OCI-LY7 (cell line): ENCODE measurements around the gene ARHGAP23. TPM values are rescaled to one million over a fixed set of nuclear protein-coding genes. Genes with fewer than 3 reads are reported as not detected.

Experiments
- BruUV-seq: library from RNA; stranded (reverse); fragments of 400-500 nt; replicated peaks from 2 replicates; lab custom pipeline; 2021; lab: Mats Ljungman, UMichigan
- CTCF ChIA-PET: fragments of 300-600 bp; sonication (Branson Sonifier 250); formaldehyde crosslinking; loops from one replicate; lab custom pipeline; 2022; ENCODE audit warnings: antibody characterized with exemption; ENCODE audit not compliant: unreplicated experiment; lab: Charles Lee
- POLR2A ChIA-PET: fragments of 300-600 bp; sonication (Branson Sonifier 250); formaldehyde crosslinking; loops from one replicate; lab custom pipeline; 2022; ENCODE audit warnings: antibody characterized with exemption; lab: Charles Lee
- DNase-seq: peaks from one replicate; pipeline ENCODE4 v3.0.0-alpha.2; 2015; ENCODE audit warnings: low spot score
- H2AFZ ChIP-seq: fragments of 200-600 bp; sonication (generic), shearing (Covaris generic); 2 replicates; pipeline ENCODE4 v1.6.1; 2014; ENCODE audit warnings: mild to moderate bottlenecking, antibody characterized with exemption, low read length, moderate library complexity
- H3K27ac ChIP-seq: fragments of 200-600 bp; sonication (generic); 2 replicates; pipeline ENCODE4 v1.5.1; 2014; ENCODE audit warnings: mixed run types, low read depth, mild to moderate bottlenecking, moderate library complexity, low read length, inconsistent platforms; ENCODE audit not compliant: poor library complexity, severe bottlenecking
- H3K36me3 ChIP-seq: fragments of 200-600 bp; sonication (generic); 2 replicates; pipeline ENCODE4 v1.6.1; 2014; ENCODE audit warnings: mild to moderate bottlenecking, antibody characterized with exemption, low read length, moderate library complexity, mixed read lengths; ENCODE audit not compliant: insufficient read depth
- H3K4me1 ChIP-seq: fragments of 200-600 bp; sonication (generic); 2 replicates; pipeline ENCODE4 v1.5.1; 2014; ENCODE audit warnings: mild to moderate bottlenecking, low read length; ENCODE audit not compliant: insufficient read depth, poor library complexity, severe bottlenecking
- H3K4me2 ChIP-seq: fragments of 200-600 bp; sonication (generic); 2 replicates; pipeline ENCODE4 v1.6.1; 2014; ENCODE audit warnings: mild to moderate bottlenecking, low read length
- H3K4me3 ChIP-seq: fragments of 200-600 bp; sonication (generic); 2 replicates; pipeline ENCODE4 v1.5.1; 2014; ENCODE audit warnings: mild to moderate bottlenecking, low read depth, low read length; ENCODE audit not compliant: poor library complexity, severe bottlenecking
- H3K79me2 ChIP-seq: fragments of 200-600 bp; sonication (generic); 2 replicates; pipeline ENCODE4 v1.6.1; 2016; ENCODE audit warnings: low read depth, mild to moderate bottlenecking, low read length, moderate library complexity, mixed read lengths; ENCODE audit not compliant: insufficient read depth
- H3K9me2 ChIP-seq: fragments of 200-600 bp; sonication (generic); 2 replicates; pipeline ENCODE4 v1.6.1; 2016; ENCODE audit warnings: mild to moderate bottlenecking, low read length, mixed read lengths; ENCODE audit not compliant: insufficient read depth
- H3K9me3 ChIP-seq: fragments of 200-600 bp; sonication (generic); 2 replicates; pipeline ENCODE4 v1.6.1; 2014; ENCODE audit warnings: mild to moderate bottlenecking, mixed run types, low read length, mixed read lengths
- H4K20me1 ChIP-seq: fragments of 200-600 bp; sonication (generic); 2 replicates; pipeline ENCODE4 v1.6.1; 2014; ENCODE audit warnings: mild to moderate bottlenecking, antibody characterized with exemption, low read length, moderate library complexity, mixed read lengths; ENCODE audit not compliant: insufficient read depth
- EZH2phosphoT487 ChIP-seq: fragments of 200-600 bp; sonication (generic); IDR thresholded peaks from 2 replicates; pipeline ENCODE4 v1.6.1; 2018; ENCODE audit warnings: low read depth, borderline replicate concordance, mild to moderate bottlenecking, mixed run types, antibody characterized with exemption, low read length, moderate library complexity, mixed read lengths
- intact Hi-C: fragments of 100-400 bp; cut with micrococcal nuclease; formaldehyde crosslinking; loops from one replicate; pipeline ENCODE4 v1.10.0; 2022; ENCODE audit not compliant: unreplicated experiment
- total RNA-seq, 2 experiments: library from RNA; depleted of rRNA in 1 of 2; stranded (reverse); fragments of >200 nt in 1 of 2; shearing (Covaris generic) in 1 of 2; gene quantifications; 2 replicates each; pipeline ENCODE4 v1.2.3, GENCODE V29; 2014 to 2022
- TF ChIP-seq, protein P1 (sequence below): fragments of 200-600 bp; sonication (generic); conservative IDR thresholded peaks from 2 replicates; pipeline ENCODE4 v1.5.1; 2014; ENCODE audit warnings: mild to moderate bottlenecking, antibody characterized with exemption, low read length, moderate library complexity, mixed read lengths

The ARHGAP23 gene
- total RNA-seq, 2 experiments from 2014 or later, result 16.3 to 18.6 TPM

DNA sequence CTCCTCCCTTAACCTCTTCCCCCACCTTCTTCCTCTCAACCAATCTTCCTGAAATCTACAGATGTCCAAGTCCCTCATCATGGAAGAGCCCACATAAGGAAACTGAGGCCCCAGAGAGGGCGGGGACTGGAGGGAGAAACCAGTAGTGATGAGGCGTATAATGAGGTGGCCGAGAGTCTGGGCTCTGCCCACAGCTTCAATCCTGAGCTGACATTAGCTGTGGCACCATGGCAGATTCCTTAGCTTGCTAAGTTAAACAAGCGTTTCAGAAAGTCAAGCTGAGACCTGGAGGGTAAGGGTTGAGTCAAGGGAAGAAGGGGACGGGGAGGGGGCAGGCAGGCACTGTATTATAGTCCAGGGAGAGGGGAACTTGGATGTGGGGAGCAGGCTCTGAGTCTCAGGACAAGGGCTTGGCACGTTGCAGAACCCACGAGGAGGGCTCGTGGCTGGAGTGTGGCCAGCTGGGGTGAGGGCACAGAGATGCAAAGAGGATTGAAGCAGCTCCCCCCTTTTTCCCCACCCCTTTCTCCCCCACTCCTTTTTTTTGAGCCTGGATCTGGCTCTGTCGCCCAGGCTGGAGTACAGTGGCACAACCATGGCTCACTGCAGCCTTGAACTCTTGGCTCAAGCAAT, 13.3 kb downstream of the ARHGAP23 start:
- H3K4me3 ChIP-seq, result no peak overlapping the region
- H3K9me2 ChIP-seq, result no peaks in the 10 kb centered on the region
- peaks cover 24% of the 10 kb centered on the region for H3K4me1 ChIP-seq
- H4K20me1 ChIP-seq, result no peaks in the 10 kb centered on the region
- no peak overlapping the region for H2AFZ ChIP-seq
- ChIA-PET POLR2A (interaction anchor here (1.3 kb wide), 1 partner anchor 8 kb away, joined by 3 read pairs; no protein-coding TSS in a partner anchor), CTCF (interaction anchor here (0.6 kb wide), 1 partner anchor 68 kb away, joined by 3 read pairs; no protein-coding TSS in a partner anchor)
- TF ChIP-seq EZH2phosphoT487, result no peak
- TF ChIP-seq, protein P1, sequence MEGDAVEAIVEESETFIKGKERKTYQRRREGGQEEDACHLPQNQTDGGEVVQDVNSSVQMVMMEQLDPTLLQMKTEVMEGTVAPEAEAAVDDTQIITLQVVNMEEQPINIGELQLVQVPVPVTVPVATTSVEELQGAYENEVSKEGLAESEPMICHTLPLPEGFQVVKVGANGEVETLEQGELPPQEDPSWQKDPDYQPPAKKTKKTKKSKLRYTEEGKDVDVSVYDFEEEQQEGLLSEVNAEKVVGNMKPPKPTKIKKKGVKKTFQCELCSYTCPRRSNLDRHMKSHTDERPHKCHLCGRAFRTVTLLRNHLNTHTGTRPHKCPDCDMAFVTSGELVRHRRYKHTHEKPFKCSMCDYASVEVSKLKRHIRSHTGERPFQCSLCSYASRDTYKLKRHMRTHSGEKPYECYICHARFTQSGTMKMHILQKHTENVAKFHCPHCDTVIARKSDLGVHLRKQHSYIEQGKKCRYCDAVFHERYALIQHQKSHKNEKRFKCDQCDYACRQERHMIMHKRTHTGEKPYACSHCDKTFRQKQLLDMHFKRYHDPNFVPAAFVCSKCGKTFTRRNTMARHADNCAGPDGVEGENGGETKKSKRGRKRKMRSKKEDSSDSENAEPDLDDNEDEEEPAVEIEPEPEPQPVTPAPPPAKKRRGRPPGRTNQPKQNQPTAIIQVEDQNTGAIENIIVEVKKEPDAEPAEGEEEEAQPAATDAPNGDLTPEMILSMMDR, result no peak
- BruUV-seq, result no TSS peak
- no peak for DNase-seq
- H3K79me2 ChIP-seq, result no peaks in the 10 kb centered on the region
- intact Hi-C loops, result no loop called here
- no peaks in the 10 kb centered on the region for H3K36me3 ChIP-seq
- H3K27ac ChIP-seq, result no peak overlapping the region
- no peaks in the 10 kb centered on the region for H3K9me3 ChIP-seq
- H3K4me2 ChIP-seq, result no peak overlapping the region

DNA sequence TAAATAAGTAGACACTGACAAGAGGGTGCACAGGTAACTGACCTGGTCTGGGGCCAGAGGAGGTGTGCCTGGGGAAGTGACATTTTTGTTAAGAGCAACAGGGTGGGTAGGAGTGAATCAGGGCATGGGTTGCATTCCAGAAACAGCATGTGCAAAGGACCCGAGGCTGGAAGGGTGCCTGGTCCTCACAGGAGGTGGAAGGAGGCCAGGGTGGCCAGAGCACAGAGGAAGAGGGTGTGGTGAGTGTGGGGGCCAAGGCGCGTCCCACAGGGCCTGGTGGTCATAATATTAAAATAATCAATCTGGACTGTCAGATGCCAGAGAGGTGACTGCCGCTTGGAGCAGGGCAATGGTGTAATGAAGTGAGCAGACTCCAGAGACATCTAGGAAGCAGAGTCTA, 14.3 kb downstream of the ARHGAP23 start:
- Histone ChIP-seq H3K4me2 (no peak overlapping the region), H3K9me3 (no peaks in the 10 kb centered on the region), H3K36me3 (no peaks in the 10 kb centered on the region), H3K4me1 (peaks cover 24% of the 10 kb centered on the region), H3K27ac (no peak overlapping the region), H3K9me2 (no peaks in the 10 kb centered on the region), H3K79me2 (no peaks in the 10 kb centered on the region), H3K4me3 (no peak overlapping the region), H4K20me1 (no peaks in the 10 kb centered on the region), H2AFZ (no peak overlapping the region)
- intact Hi-C loops, result no loop called here
- DNase-seq, result no peak
- POLR2A ChIA-PET, result no interaction called here
- TF ChIP-seq, protein P1, result no peak
- no peak for TF ChIP-seq EZH2phosphoT487
- no TSS peak for BruUV-seq
- CTCF ChIA-PET, result interaction anchor here (0.6 kb wide), 1 partner anchor 67 kb away, joined by 3 read pairs; no protein-coding TSS in a partner anchor
